ENCODE results near the gene WDFY2. TPM values are rescaled to one million over a fixed set of nuclear protein-coding genes. Genes with fewer than 3 reads are reported as not detected.

The WDFY2 gene
- total RNA-seq, 1 experiment from 2014 or later, result 4.1 TPM

DNA sequence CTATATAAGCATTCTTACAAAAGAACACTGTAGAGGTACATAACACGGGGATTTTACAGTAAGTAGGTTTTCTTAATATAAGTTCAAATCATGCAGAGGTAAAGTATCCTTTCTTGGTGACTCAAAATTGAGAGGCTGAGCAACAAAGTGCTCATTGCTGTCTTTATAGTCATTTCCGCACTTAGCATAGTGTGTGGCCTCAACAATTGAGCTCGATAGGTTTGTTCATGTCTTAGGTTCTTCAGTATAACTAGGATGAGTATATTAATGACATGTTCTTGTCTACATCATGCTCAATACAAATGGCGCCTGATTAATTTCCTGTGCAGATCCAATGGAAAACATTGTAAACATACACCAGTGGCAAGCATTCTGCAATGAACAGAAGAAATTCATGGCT lies 1.4 kb downstream of the WDFY2 start:
- no peaks in the 10 kb centered on the region for H3K9me2 ChIP-seq (replicated peaks; ENCODE audit: low read length)
- H3K36me3 ChIP-seq (ENCODE audit: low read depth, low read length), result no peaks in the 10 kb centered on the region
- peaks cover 60% of the 10 kb centered on the region for H3K79me2 ChIP-seq (ENCODE audit: low read length)
- peak; percentile 65 for DNase-seq
- no peaks in the 10 kb centered on the region for H3K27me3 ChIP-seq (ENCODE audit: low read length)
- no peaks in the 10 kb centered on the region for H4K20me1 ChIP-seq (ENCODE audit: low read length)
- H3K4me1 ChIP-seq (ENCODE audit: insufficient read depth, low read length), result peaks cover 33% of the 10 kb centered on the region
- H3K4me2 ChIP-seq (ENCODE audit: low read length), result peak overlapping the region; percentile 93
- ChIA-PET CTCF (interaction anchor here (1.9 kb wide), 1 partner anchor 212 kb away, joined by 8 read pairs; no protein-coding TSS in a partner anchor), POLR2A (ENCODE audit: unreplicated experiment) (interaction anchor here (0.6 to 1.5 kb wide), 2 partner anchors 133 to 220 kb away, joined by 4 to 7 read pairs; no protein-coding TSS in a partner anchor)
- peak; percentile 7 for ATAC-seq
- TF ChIP-seq EZH2 (IDR thresholded peaks at IDR 0.05; ENCODE audit: low read length, unreplicated experiment) (no peak), EZH2phosphoT487 (IDR thresholded peaks at IDR 0.05; ENCODE audit: borderline replicate concordance, low read length) (no peak), CTCF (conservative IDR thresholded peaks at IDR 0.05; ENCODE audit: low read depth, low read length) (no peak)
- H2AFZ ChIP-seq (ENCODE audit: low read length), result no peak overlapping the region
- peak overlapping the region; percentile 60; the same call in 1 of the 2 replicates for H3K27ac ChIP-seq (ENCODE audit: low read length)
- H3K4me3 ChIP-seq (ENCODE audit: low read length), result peak overlapping the region; percentile 90
- H3K9ac ChIP-seq (ENCODE audit: low read length), result peak overlapping the region; percentile 88
- H3K9me3 ChIP-seq (ENCODE audit: low read length), result no peaks in the 10 kb centered on the region
- intact Hi-C loops (cut with micrococcal nuclease), result loop anchor here (1.0 to 5.0 kb wide), 5 partner anchors 53 to 211 kb away; no protein-coding TSS in a partner anchor
- H3F3A ChIP-seq (ENCODE audit: low read length, unreplicated experiment), result no peaks in the 10 kb centered on the region
- BruUV-seq (replicated peaks), result TSS peak; percentile 27

DNA sequence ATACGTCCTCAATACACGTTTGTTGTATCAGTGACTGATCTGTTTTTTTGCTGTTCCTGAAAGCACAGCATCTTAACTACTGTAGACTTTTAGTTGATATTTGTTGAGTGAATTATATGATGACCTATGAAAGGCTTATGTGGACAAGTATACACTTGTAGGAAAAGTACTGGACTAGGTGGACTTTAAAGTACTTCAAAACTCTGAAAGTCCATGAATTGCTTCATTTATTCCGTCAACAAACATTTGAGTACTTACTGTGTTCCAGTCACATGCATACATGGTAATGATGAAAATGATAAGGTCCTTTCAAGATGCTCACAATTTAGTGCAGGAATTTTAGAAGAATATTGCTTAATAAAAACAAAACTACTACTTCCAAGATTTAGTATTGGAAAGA lies 3.1 kb downstream of the WDFY2 start:
- no peaks in the 10 kb centered on the region for H4K20me1 ChIP-seq (ENCODE audit: low read length)
- H3K9me3 ChIP-seq (ENCODE audit: low read length), result no peaks in the 10 kb centered on the region
- peaks cover 44% of the 10 kb centered on the region for H3K4me1 ChIP-seq (ENCODE audit: insufficient read depth, low read length)
- no peaks in the 10 kb centered on the region for H3K9me2 ChIP-seq (replicated peaks; ENCODE audit: low read length)
- POLR2A ChIA-PET (ENCODE audit: unreplicated experiment), result interaction anchor here (1.0 kb wide), 1 partner anchor 134 kb away, joined by 9 read pairs; the partner anchor contains the start of gene INTS6
- intact Hi-C loops (cut with micrococcal nuclease), result loop anchor here (5.0 kb wide), 1 partner anchor 150 kb away; no protein-coding TSS in a partner anchor
- DNase-seq (no peak), ATAC-seq (no peak)
- no TSS peak for BruUV-seq (replicated peaks)
- TF ChIP-seq EZH2phosphoT487 (IDR thresholded peaks at IDR 0.05; ENCODE audit: borderline replicate concordance, low read length) (no peak), EZH2 (IDR thresholded peaks at IDR 0.05; ENCODE audit: low read length, unreplicated experiment) (no peak), CTCF (conservative IDR thresholded peaks at IDR 0.05; ENCODE audit: low read depth, low read length) (no peak)
- no peak overlapping the region for H3K9ac ChIP-seq (ENCODE audit: low read length)
- H3K79me2 ChIP-seq (ENCODE audit: low read length), result peaks cover 71% of the 10 kb centered on the region
- no peak overlapping the region for H3K4me3 ChIP-seq (ENCODE audit: low read length)
- H3K27me3 ChIP-seq (ENCODE audit: low read length), result no peaks in the 10 kb centered on the region
- H3K36me3 ChIP-seq (ENCODE audit: low read depth, low read length), result no peaks in the 10 kb centered on the region
- no peak overlapping the region for H3K4me2 ChIP-seq (ENCODE audit: low read length)
- CTCF ChIA-PET, result no interaction called here
- no peaks in the 10 kb centered on the region for H3F3A ChIP-seq (ENCODE audit: low read length, unreplicated experiment)
- no peak overlapping the region for H2AFZ ChIP-seq (ENCODE audit: low read length)
- H3K27ac ChIP-seq (ENCODE audit: low read length), result no peak overlapping the region

DNA sequence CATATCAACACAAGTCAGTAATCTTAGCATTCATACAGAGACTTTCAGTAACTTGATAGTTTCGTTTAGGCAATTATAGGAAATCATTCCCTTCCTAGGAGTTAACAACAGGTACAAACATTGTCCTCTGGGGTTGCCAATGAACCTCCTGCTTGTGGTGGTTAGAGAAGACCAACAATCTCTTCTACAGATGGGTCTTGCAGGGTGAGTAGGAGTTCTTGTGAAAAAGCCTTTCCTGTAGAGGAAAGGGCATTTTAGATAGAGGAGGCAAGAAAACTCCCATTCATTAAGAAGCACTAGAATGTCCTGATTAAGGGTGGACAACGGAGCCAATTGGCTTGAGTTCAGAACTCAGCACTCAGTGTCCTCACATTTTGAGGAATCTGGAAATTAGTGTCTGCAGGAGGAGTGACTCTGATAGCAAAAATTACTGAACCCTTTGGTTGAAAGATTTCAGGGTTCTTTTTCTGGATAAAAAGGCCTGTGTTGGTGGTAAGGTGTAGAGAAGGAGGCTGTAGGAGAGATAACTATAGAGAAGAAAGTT lies 4.2 kb downstream of the WDFY2 start:
- Histone ChIP-seq H3K4me2 (ENCODE audit: low read length) (no peak overlapping the region), H3K9ac (ENCODE audit: low read length) (no peak overlapping the region), H3K9me3 (ENCODE audit: low read length) (no peaks in the 10 kb centered on the region), H2AFZ (ENCODE audit: low read length) (no peak overlapping the region), H3K79me2 (ENCODE audit: low read length) (peaks cover 80% of the 10 kb centered on the region), H3K4me3 (ENCODE audit: low read length) (no peak overlapping the region), H3K27me3 (ENCODE audit: low read length) (no peaks in the 10 kb centered on the region), H3K36me3 (ENCODE audit: low read depth, low read length) (no peaks in the 10 kb centered on the region), H3K9me2 (replicated peaks; ENCODE audit: low read length) (no peaks in the 10 kb centered on the region), H3F3A (ENCODE audit: low read length, unreplicated experiment) (no peaks in the 10 kb centered on the region), H4K20me1 (ENCODE audit: low read length) (no peaks in the 10 kb centered on the region), H3K4me1 (ENCODE audit: insufficient read depth, low read length) (peaks cover 40% of the 10 kb centered on the region), H3K27ac (ENCODE audit: low read length) (no peak overlapping the region)
- ChIA-PET POLR2A (ENCODE audit: unreplicated experiment) (no interaction called here), CTCF (no interaction called here)
- no peak for ATAC-seq
- intact Hi-C loops (cut with micrococcal nuclease), result loop anchor here (5.0 kb wide), 1 partner anchor 151 kb away; no protein-coding TSS in a partner anchor
- BruUV-seq (replicated peaks), result no TSS peak
- TF ChIP-seq EZH2phosphoT487 (IDR thresholded peaks at IDR 0.05; ENCODE audit: borderline replicate concordance, low read length), result no peak
- no peak for TF ChIP-seq CTCF (conservative IDR thresholded peaks at IDR 0.05; ENCODE audit: low read depth, low read length)
- no peak for DNase-seq

Data from PC-3 (cell line).